ENCODE measurements around the gene FN3KRP. TPM values are rescaled to one million over a fixed set of nuclear protein-coding genes. Genes with fewer than 3 reads are reported as not detected.

Gene FN3KRP
- total and polyA plus RNA-seq, 2 of the 13 experiments (the other 11 are each of a cell fraction or from before 2014, with no cell fraction given): 22.4 to 28.2 TPM

- TF ChIP-seq HOXA5 (CRISPR knock-in tag; IDR thresholded peaks at IDR 0.05): 0 out of 2 replicates have a peak, but pooled peaks have one; percentile 50
- no peak for TF ChIP-seq ZNF530 (CRISPR knock-in tag; IDR thresholded peaks at IDR 0.05; ENCODE audit: low read depth)
- TF ChIP-seq IRX3 (CRISPR knock-in tag; IDR thresholded peaks at IDR 0.05; ENCODE audit: borderline replicate concordance, low read depth): peak; percentile 30; the same call in 1 of the 2 replicates
- TF ChIP-seq TRAFD1 (CRISPR knock-in tag; IDR thresholded peaks at IDR 0.05; ENCODE audit: borderline replicate concordance): peak; percentile 57; the same call in 1 of the 2 replicates
- TF ChIP-seq CCAR2 (optimal IDR thresholded peaks at IDR 0.05; ENCODE audit: low read depth, low read length): no peak
- TF ChIP-seq SRSF1 (optimal IDR thresholded peaks at IDR 0.05; ENCODE audit: low read depth, low read length): no peak
- TF ChIP-seq, protein P1, sequence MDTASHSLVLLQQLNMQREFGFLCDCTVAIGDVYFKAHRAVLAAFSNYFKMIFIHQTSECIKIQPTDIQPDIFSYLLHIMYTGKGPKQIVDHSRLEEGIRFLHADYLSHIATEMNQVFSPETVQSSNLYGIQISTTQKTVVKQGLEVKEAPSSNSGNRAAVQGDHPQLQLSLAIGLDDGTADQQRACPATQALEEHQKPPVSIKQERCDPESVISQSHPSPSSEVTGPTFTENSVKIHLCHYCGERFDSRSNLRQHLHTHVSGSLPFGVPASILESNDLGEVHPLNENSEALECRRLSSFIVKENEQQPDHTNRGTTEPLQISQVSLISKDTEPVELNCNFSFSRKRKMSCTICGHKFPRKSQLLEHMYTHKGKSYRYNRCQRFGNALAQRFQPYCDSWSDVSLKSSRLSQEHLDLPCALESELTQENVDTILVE (CRISPR knock-in tag; IDR thresholded peaks at IDR 0.05): no peak
- no peak for TF ChIP-seq HMGXB3 (CRISPR knock-in tag; IDR thresholded peaks at IDR 0.05; ENCODE audit: borderline replicate concordance)
- TF ChIP-seq ZFP41 (CRISPR knock-in tag; IDR thresholded peaks at IDR 0.05; ENCODE audit: borderline replicate concordance): no peak
- no peak for TF ChIP-seq ZNF430 (CRISPR knock-in tag; IDR thresholded peaks at IDR 0.05)
- no peak for TF ChIP-seq GRHL1 (CRISPR knock-in tag; conservative IDR thresholded peaks at IDR 0.05)
- peak; percentile 9; the same call in 1 of the 2 replicates for TF ChIP-seq SP2 (CRISPR knock-in tag; IDR thresholded peaks at IDR 0.05)
- no peak for TF ChIP-seq KDM2A (CRISPR knock-in tag; IDR thresholded peaks at IDR 0.05; ENCODE audit: borderline replicate concordance, low read depth)
- TF ChIP-seq, protein P2, sequence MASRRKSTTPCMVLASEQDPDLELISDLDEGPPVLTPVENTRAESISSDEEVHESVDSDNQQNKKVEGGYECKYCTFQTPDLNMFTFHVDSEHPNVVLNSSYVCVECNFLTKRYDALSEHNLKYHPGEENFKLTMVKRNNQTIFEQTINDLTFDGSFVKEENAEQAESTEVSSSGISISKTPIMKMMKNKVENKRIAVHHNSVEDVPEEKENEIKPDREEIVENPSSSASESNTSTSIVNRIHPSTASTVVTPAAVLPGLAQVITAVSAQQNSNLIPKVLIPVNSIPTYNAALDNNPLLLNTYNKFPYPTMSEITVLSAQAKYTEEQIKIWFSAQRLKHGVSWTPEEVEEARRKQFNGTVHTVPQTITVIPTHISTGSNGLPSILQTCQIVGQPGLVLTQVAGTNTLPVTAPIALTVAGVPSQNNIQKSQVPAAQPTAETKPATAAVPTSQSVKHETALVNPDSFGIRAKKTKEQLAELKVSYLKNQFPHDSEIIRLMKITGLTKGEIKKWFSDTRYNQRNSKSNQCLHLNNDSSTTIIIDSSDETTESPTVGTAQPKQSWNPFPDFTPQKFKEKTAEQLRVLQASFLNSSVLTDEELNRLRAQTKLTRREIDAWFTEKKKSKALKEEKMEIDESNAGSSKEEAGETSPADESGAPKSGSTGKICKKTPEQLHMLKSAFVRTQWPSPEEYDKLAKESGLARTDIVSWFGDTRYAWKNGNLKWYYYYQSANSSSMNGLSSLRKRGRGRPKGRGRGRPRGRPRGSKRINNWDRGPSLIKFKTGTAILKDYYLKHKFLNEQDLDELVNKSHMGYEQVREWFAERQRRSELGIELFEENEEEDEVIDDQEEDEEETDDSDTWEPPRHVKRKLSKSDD (CRISPR knock-in tag; IDR thresholded peaks at IDR 0.05; ENCODE audit: low read depth): 0 out of 2 replicates have a peak, but pooled peaks have one; percentile 52
- TF ChIP-seq ADNP (CRISPR knock-in tag; IDR thresholded peaks at IDR 0.05): no peak
Observed at GRCh38 chr17:82752371-82753200, 36.1 kb downstream of the FN3KRP start (continued).
